Fibroblast of lung (primary cell): Measurements from ENCODE around the gene KIF13A.

Experiments used
- EZH2 ChIP-seq: IDR thresholded peaks from 2 replicates; pipeline ENCODE4 v1.5.1; 2012; ENCODE audit warnings: low read length, control low read depth, mild to moderate bottlenecking; ENCODE audit errors: missing control alignments
- TF ChIP-seq, protein P1 (sequence below), 2 donors: IDR thresholded peaks in 1 of 2; conservative IDR thresholded peaks in 1 of 2; 1 replicate in 1 of 2; 2 replicates in 1 of 2; pipeline ENCODE4 v1.5.1; 2011 to 2012; ENCODE audit warnings: low read length in 2 of 2, control low read depth in 1 of 2, inconsistent platforms in 1 of 2, low read depth in 1 of 2, mild to moderate bottlenecking in 1 of 2

DNA sequence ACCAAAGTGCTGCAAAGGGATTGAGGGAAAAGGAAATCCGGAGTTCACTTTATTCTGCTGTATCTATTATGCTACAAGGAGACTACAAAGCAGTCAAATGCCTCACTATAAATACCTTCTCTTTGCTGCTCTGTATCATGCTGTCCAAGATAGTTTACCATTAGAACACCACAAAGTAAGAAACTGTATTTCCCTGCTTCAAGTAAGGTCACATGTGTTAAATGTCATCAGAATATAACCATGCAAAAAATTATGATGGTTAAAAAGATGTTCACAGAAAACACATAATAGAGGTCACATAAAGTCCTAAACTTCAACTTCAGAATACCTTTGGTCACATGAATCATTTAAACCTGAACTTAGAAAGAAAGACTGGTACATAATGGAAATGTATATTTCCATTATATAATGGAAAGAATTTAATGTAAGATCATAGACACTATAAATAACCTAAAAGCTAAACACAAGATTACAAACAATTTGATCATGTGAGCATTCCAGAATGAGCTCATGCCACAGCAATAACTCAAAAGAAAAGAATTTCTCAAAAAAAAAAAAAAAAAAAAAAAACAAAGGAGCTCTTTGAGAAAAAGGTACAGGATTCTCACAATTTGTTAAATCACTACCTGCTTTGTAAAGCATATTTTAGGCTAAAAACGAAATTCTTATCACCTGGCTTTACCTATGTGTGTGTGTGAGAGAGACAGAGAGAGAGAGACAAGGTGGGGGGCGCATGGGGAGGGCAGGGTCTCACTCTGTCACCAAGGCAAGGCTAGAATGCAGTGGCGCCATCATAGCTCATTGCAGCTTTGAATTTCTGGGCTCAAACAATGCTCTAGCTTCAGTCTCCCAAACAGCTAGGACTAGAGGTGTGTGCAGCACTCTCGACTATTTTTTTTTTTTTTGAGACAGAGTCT, 58.7 kb downstream of the KIF13A start:
- TF ChIP-seq, protein P1, sequence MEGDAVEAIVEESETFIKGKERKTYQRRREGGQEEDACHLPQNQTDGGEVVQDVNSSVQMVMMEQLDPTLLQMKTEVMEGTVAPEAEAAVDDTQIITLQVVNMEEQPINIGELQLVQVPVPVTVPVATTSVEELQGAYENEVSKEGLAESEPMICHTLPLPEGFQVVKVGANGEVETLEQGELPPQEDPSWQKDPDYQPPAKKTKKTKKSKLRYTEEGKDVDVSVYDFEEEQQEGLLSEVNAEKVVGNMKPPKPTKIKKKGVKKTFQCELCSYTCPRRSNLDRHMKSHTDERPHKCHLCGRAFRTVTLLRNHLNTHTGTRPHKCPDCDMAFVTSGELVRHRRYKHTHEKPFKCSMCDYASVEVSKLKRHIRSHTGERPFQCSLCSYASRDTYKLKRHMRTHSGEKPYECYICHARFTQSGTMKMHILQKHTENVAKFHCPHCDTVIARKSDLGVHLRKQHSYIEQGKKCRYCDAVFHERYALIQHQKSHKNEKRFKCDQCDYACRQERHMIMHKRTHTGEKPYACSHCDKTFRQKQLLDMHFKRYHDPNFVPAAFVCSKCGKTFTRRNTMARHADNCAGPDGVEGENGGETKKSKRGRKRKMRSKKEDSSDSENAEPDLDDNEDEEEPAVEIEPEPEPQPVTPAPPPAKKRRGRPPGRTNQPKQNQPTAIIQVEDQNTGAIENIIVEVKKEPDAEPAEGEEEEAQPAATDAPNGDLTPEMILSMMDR (conservative IDR thresholded peaks at IDR 0.05 in 1 of 2, IDR thresholded peaks at IDR 0.05 in 1 of 2; ENCODE audit: low read depth in 1 of 2, low read length in 2 of 2): no peak
- no peak for TF ChIP-seq EZH2
